Measurements from ENCODE around the gene GBE1.
A peak's percentile ranks its signal among the peaks of the same experiment; 100 is the strongest.
"Not testable (repeated sequence)": the region's sequence is repeated elsewhere in the genome, so short reads cannot be mapped to it uniquely, and the experiment has no call there.

Gene GBE1

GRCh38 chr3:81760924-81761903 lies at the start of gene GBE1:
TSS of gene GBE1 (minus strand) at chr3:81761645. CDS start at chr3:81761517, 128 bp downstream.
- peak; percentile 31 for DNase-seq

- no peak for DNase-seq
These were observed 47.5 kb upstream of the GBE1 start for GRCh38 chr3:81808900-81809299.

- DNase-seq: no peak
These were observed 38.0 kb upstream of the GBE1 start for GRCh38 chr3:81799403-81799802.

- DNase-seq: no peak
These were observed 32.0 kb upstream of the GBE1 start for GRCh38 chr3:81793410-81793809.

- no peak for DNase-seq
These were observed 28.7 kb upstream of the GBE1 start for GRCh38 chr3:81790117-81790516.

- no peak for DNase-seq
These were observed 28.2 kb upstream of the GBE1 start for GRCh38 chr3:81789691-81790090.

GRCh38 chr3:81788610-81789009 lies 27.2 kb upstream of the GBE1 start:
- DNase-seq: no peak

- DNase-seq: no peak
These were observed 26.6 kb upstream of the GBE1 start for GRCh38 chr3:81788044-81788443.

GRCh38 chr3:81782585-81782984 lies 21.1 kb upstream of the GBE1 start:
- no peak for DNase-seq

GRCh38 chr3:81778678-81779182 lies 17.3 kb upstream of the GBE1 start:
- DNase-seq: no peak

GRCh38 chr3:81776643-81777042 lies 15.2 kb upstream of the GBE1 start:
- no peak for DNase-seq

- DNase-seq: no peak
These were observed 9.3 kb upstream of the GBE1 start for GRCh38 chr3:81770710-81771109.

- DNase-seq: no peak
These were observed 7.9 kb upstream of the GBE1 start for GRCh38 chr3:81769299-81769698.

GRCh38 chr3:81767250-81767859 lies 5.9 kb upstream of the GBE1 start:
- DNase-seq: not testable (repeated sequence)

- DNase-seq: no peak
These were observed 4.0 kb upstream of the GBE1 start for GRCh38 chr3:81765400-81765799.

GRCh38 chr3:81764665-81765064 lies 3.2 kb upstream of the GBE1 start:
- no peak for DNase-seq

- no peak for DNase-seq
These were observed 2.6 kb upstream of the GBE1 start for GRCh38 chr3:81764002-81764401.

- DNase-seq: no peak
These were observed 1.6 kb upstream of the GBE1 start for GRCh38 chr3:81763001-81763400.

- DNase-seq: no peak
These were observed 597 bp upstream of the GBE1 start for GRCh38 chr3:81761904-81762580.

- no peak for DNase-seq
These were observed 1.2 kb downstream of the GBE1 start for GRCh38 chr3:81760215-81760614.

- not testable (repeated sequence) for DNase-seq
These were observed 2.7 kb downstream of the GBE1 start for GRCh38 chr3:81758771-81759170.

GRCh38 chr3:81758275-81758674 lies 3.2 kb downstream of the GBE1 start:
- no peak for DNase-seq

- no peak for DNase-seq
These were observed 7.9 kb downstream of the GBE1 start for GRCh38 chr3:81753416-81754027.
